K562 (cell line): ENCODE data around the gene SAFB. TPM values are rescaled to one million over a fixed set of nuclear protein-coding genes. Genes with fewer than 3 reads are reported as not detected.

Experiments used
- ATAC-seq: fragments of 200-7000 bp; cut with Tn5 transposase; 3 replicates; pipeline ENCODE4 v1.9.1; 2020; ENCODE audit warnings: moderate library complexity
- BruUV-seq: library from RNA; stranded (reverse); fragments of 400-500 nt; replicated peaks from 2 replicates; lab custom pipeline; 2021; lab: Mats Ljungman, UMichigan
- CTCF ChIA-PET: fragments of 300-600 bp; formaldehyde crosslinking; extraction: SDS; loops from one replicate; lab custom pipeline; 2021; ENCODE audit warnings: low intra/inter-chr PET ratio; lab: Yijun Ruan, JAX
- POLR2A ChIA-PET: fragments of 300-600, 350-650 bp; sonication (Branson Sonifier 250); formaldehyde crosslinking; extraction: SDS; loops from one replicate; lab custom pipeline; 2021; ENCODE audit warnings: antibody characterized with exemption, inconsistent platforms; lab: Yijun Ruan, JAX
- DNase-seq, 4 experiments: peaks; one replicate each; pipeline versions ENCODE4 v3.0.0 to v3.0.0-alpha.2; 2011 to 2018; ENCODE audit warnings: low spot score in 3 of 4, mixed read lengths in 3 of 4; ENCODE audit errors: extremely low read depth in 1 of 4
- FAIRE-seq: peaks from 2 replicates; lab custom pipeline; 2011; peaks lifted over from hg19 to GRCh38; lab: Jason Lieb, UNC
- H2AFZ ChIP-seq: 2 replicates; pipeline ENCODE4 v1.6.0; 2011; ENCODE audit warnings: low read depth, low read length, control low read depth, inconsistent platforms
- H3K27ac ChIP-seq: fragments of 200-600 bp; 3 replicates; pipeline ENCODE4 v1.8.0; 2011; ENCODE audit warnings: low read depth, mild to moderate bottlenecking, control low read depth, inconsistent platforms, low read length, moderate library complexity, mixed read lengths; ENCODE audit errors: extremely low read depth
- H3K27me3 ChIP-seq, 2 experiments: fragments of 300-600 bp in 1 of 2; 2 replicates in 1 of 2; 3 replicates in 1 of 2; pipeline versions ENCODE4 v1.6.0 to v1.8.0; 2011; ENCODE audit warnings: inconsistent platforms in 2 of 2, low read length in 2 of 2, mild to moderate bottlenecking in 1 of 2, mixed read lengths in 1 of 2, moderate library complexity in 1 of 2; ENCODE audit not compliant: control insufficient read depth in 2 of 2, insufficient read depth in 2 of 2
- H3K36me3 ChIP-seq: fragments of 300-600 bp; 3 replicates; pipeline ENCODE4 v1.8.0; 2011; ENCODE audit warnings: mild to moderate bottlenecking, low read length, inconsistent platforms; ENCODE audit not compliant: control insufficient read depth, insufficient read depth
- H3K4me1 ChIP-seq, 2 experiments: fragments of 200-600 bp in 1 of 2; replicated peaks in 1 of 2; 2 replicates in 1 of 2; 3 replicates in 1 of 2; pipeline versions ENCODE4 v1.5.1 to v1.8.0; 2011; ENCODE audit warnings: inconsistent platforms in 2 of 2, low read length in 2 of 2, mild to moderate bottlenecking in 1 of 2, mixed read lengths in 1 of 2, moderate library complexity in 1 of 2; ENCODE audit not compliant: control insufficient read depth in 2 of 2, insufficient read depth in 2 of 2
- H3K4me2 ChIP-seq: 2 replicates; pipeline ENCODE4 v1.6.1; 2011; ENCODE audit warnings: low read length, control low read depth, inconsistent platforms, mixed read lengths; ENCODE audit not compliant: insufficient read depth
- H3K4me3 ChIP-seq: fragments of 200-600 bp; sonication (generic), shearing (Covaris generic); 2 replicates; pipeline ENCODE4 v1.5.1; 2016; ENCODE audit warnings: control low read depth, inconsistent platforms
- H3K79me2 ChIP-seq: fragments of 200-600 bp; 3 replicates; pipeline ENCODE4 v1.8.0; 2011; ENCODE audit warnings: low read length, inconsistent platforms; ENCODE audit not compliant: control insufficient read depth, insufficient read depth
- H3K9ac ChIP-seq, 2 experiments: 2 replicates each; pipeline versions ENCODE4 v1.6.0 to v1.6.1; 2011; ENCODE audit warnings: low read depth in 2 of 2, low read length in 2 of 2, control low read depth in 1 of 2, inconsistent platforms in 1 of 2, mild to moderate bottlenecking in 1 of 2, mixed read lengths in 1 of 2; ENCODE audit not compliant: insufficient read depth in 1 of 2
- H3K9me1 ChIP-seq: one replicate; pipeline ENCODE4 v1.6.0; 2011; ENCODE audit warnings: inconsistent platforms, mild to moderate bottlenecking, low read length, moderate library complexity; ENCODE audit not compliant: control insufficient read depth, insufficient read depth
- H3K9me3 ChIP-seq: replicated peaks from 2 replicates; pipeline ENCODE4 v1.5.1; 2011; ENCODE audit warnings: low read depth, low read length, inconsistent platforms; ENCODE audit not compliant: control insufficient read depth, insufficient read depth
- H4K20me1 ChIP-seq: replicated peaks from 2 replicates; pipeline ENCODE4 v1.6.1; 2011; ENCODE audit warnings: low read length, inconsistent platforms, mixed read lengths; ENCODE audit not compliant: control insufficient read depth, insufficient read depth
- CREB3L1 ChIP-seq: fragments of 450-650 bp; IDR thresholded peaks from 2 replicates; pipeline ENCODE4 v1.6.1; 2014; ENCODE audit warnings: low read depth, mild to moderate bottlenecking, moderate library complexity, borderline replicate concordance
- HMGXB4 ChIP-seq: sonication (generic); formaldehyde crosslinking; IDR thresholded peaks from 2 replicates; pipeline ENCODE4 v1.8.1; 2023; ENCODE audit warnings: mild to moderate bottlenecking, missing genetic modification reagents
- POLR2G ChIP-seq: fragments of 200-400 bp; formaldehyde crosslinking; IDR thresholded peaks from 2 replicates; pipeline ENCODE4 v1.6.1; 2017; ENCODE audit warnings: low read depth, mild to moderate bottlenecking, antibody characterized with exemption, low read length, moderate library complexity
- RBFOX2 ChIP-seq: fragments of 200-400 bp; formaldehyde crosslinking; IDR thresholded peaks from 2 replicates; pipeline ENCODE4 v1.6.1; 2017; ENCODE audit warnings: low read depth, mild to moderate bottlenecking, low read length, moderate library complexity
- WGBS: fragments of 100-300 bp; shearing (Covaris generic); methylation state at CpG from one replicate; pipeline ENCODE4 v1.1.6; 2016; ENCODE audit warnings: low coverage, mixed read lengths; ENCODE audit not compliant: insufficient coverage; ENCODE audit errors: missing lambda C conversion rate; 5-methylcytosine and 5-hydroxymethylcytosine counted together
- in situ Hi-C: fragments of 300-500 bp; cut with MboI; formaldehyde crosslinking; loops from 4 replicates; pipeline ENCODE4 v1.15.0; 2018; ENCODE audit warnings: inconsistent platforms, mixed read lengths
- intact Hi-C: fragments of 100-400 bp; cut with micrococcal nuclease; formaldehyde crosslinking; loops from 2 replicates; pipeline ENCODE4 v1.14.2; 2022
- polyA plus RNA-seq, 8 experiments: library from polyadenylated mRNA; depleted of rRNA in 4 of 8; stranded (reverse) in 5 of 8; unstranded in 3 of 8; fragments of >200 nt; fragmentation: Nextera tagmentation in 2 of 8; fragmentation: Illumina TruSeq in 1 of 8; extraction: Ambion mirVana in 2 of 8; extraction: Trizol in 1 of 8; gene quantifications; 2 replicates each; pipeline versions ENCODE4 v1.2.1 to v1.2.3, GENCODE V29; 2011 to 2014; ENCODE audit warnings: inconsistent platforms in 1 of 8, missing spikeins in 1 of 8
- total RNA-seq, 7 experiments: library from RNA; depleted of rRNA in 6 of 7; stranded (reverse); fragments of >200 nt in 6 of 7; fragmentation: Illumina TruSeq in 2 of 7; extraction: Trizol in 2 of 7; gene quantifications; 2 replicates each; pipeline versions ENCODE4 v1.2.1 to v1.2.3, GENCODE V29; 2011 to 2021; ENCODE audit warnings: low replicate concordance in 1 of 7

Gene SAFB
- total and polyA plus RNA-seq, 9 of the 15 experiments (the other 6 are each of a cell fraction or from before 2014, with no cell fraction given): 1.1 to 151 (median 83.1) TPM

DNA sequence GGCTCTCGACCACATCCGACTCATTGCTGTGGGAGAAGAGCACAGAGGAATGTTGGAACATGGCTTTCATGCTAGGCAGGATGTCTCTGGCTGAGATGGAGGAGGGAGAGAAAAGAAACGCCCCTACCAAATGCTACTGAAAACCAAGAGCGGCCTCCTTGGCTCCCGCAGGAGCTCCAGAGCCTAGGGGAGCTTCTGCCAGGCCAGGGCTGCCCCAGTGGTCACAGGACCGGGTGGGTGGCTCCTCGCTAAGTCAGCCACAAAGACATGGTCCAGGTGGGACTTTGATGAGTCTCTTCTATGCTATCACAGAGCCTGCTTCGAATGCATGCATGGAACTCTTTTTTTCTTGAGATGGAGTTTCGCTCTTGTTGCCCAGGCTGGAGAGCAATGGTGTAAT lies 90.3 kb downstream of the SAFB start:
- intact Hi-C loops (no loop called here), in situ Hi-C loops (no loop called here)
- no peaks in the 10 kb centered on the region for H3K27me3 ChIP-seq
- H3K27ac ChIP-seq: no peak overlapping the region
- FAIRE-seq (no peak), ATAC-seq (no peak), DNase-seq (peak in 1 of 4 experiments; percentile 3)
- POLR2A ChIA-PET: interaction anchor here (0.6 to 3.9 kb wide), 8 partner anchors 8 to 267 kb away, joined by 3 to 15 read pairs (median 4); partner anchors contain the start of genes DUS3L and RPL36
- no peak overlapping the region for H3K4me2 ChIP-seq
- peaks cover 86% of the 10 kb centered on the region for H3K36me3 ChIP-seq
- no TSS peak for BruUV-seq
- H3K9me3 ChIP-seq: no peaks in the 10 kb centered on the region
- 95% methylated on average over 9 of the region's 9 CpGs for WGBS
- CTCF ChIA-PET: no interaction called here
- H2AFZ ChIP-seq: no peak overlapping the region
- H3K9ac ChIP-seq: no peak overlapping the region
- H3K4me3 ChIP-seq: no peak overlapping the region
- peaks cover 50% of the 10 kb centered on the region for H3K79me2 ChIP-seq
- H4K20me1 ChIP-seq: peaks cover 16% of the 10 kb centered on the region; the same call in 1 of the 2 replicates
- peaks cover 5% of the 10 kb centered on the region for H3K9me1 ChIP-seq
- peaks cover 11 to 18% of the 10 kb centered on the region in 2 experiments; a peak in 4 of 5 replicates for H3K4me1 ChIP-seq
- TF ChIP-seq POLR2G: peak; percentile 61
- peak; percentile 52; the same call in 1 of the 2 replicates for TF ChIP-seq RBFOX2
- no peak for TF ChIP-seq CREB3L1
- no peak for TF ChIP-seq HMGXB4 (CRISPR knock-in tag)
